PC-9 (cell line): Measurements from ENCODE around the gene NUDT22.

Experiments
- EZH2 ChIP-seq: fragments of 200-600 bp; sonication (generic); IDR thresholded peaks from 2 replicates; pipeline ENCODE4 v1.8.0; 2017; ENCODE audit warnings: antibody characterized with exemption, low read depth
- TF ChIP-seq, protein P1 (sequence below): fragments of 200-600 bp; sonication (generic); conservative IDR thresholded peaks from 2 replicates; pipeline ENCODE4 v1.6.1; 2017; ENCODE audit warnings: mixed run types, antibody characterized with exemption, mild to moderate bottlenecking, moderate library complexity

DNA sequence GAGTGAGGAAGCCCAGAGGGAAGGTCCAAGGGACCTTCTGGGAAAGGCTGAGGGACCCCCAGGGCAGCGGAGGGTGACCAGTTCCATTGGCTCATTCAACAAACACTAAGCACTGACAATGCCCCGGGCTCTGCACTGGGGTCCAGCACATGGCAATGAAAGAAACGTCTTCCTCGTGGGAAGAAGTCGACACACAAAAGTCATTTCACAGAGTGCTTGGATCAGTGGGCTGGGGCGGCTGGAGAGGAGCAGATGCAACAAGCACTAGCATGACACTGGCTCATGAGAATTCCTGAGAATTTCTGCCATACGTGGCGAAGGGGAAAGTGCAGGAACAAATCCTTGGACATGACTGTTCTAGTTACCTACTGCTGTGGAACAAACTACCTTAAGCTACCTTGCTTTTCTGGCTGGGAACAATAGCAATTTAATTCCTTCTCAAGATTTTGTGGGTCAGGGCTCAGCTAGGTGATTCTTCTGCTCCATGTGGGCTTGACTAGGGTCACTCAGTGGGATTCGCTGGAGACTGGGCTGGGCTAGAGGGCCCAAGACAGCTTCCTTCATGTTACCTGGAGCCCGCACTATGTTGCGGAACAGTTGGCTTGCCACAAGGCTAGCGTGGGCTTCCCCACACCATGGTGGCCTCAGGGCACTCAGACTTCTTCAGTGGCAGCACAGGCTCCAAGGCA, 47.0 kb upstream of the NUDT22 start:
- no peak for TF ChIP-seq EZH2
- TF ChIP-seq, protein P1, sequence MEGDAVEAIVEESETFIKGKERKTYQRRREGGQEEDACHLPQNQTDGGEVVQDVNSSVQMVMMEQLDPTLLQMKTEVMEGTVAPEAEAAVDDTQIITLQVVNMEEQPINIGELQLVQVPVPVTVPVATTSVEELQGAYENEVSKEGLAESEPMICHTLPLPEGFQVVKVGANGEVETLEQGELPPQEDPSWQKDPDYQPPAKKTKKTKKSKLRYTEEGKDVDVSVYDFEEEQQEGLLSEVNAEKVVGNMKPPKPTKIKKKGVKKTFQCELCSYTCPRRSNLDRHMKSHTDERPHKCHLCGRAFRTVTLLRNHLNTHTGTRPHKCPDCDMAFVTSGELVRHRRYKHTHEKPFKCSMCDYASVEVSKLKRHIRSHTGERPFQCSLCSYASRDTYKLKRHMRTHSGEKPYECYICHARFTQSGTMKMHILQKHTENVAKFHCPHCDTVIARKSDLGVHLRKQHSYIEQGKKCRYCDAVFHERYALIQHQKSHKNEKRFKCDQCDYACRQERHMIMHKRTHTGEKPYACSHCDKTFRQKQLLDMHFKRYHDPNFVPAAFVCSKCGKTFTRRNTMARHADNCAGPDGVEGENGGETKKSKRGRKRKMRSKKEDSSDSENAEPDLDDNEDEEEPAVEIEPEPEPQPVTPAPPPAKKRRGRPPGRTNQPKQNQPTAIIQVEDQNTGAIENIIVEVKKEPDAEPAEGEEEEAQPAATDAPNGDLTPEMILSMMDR, result no peak
